Measurements from ENCODE around the gene MAG.
"Not testable (repeated sequence)": the region's sequence is repeated elsewhere in the genome, so short reads cannot be mapped to it uniquely, and the experiment has no call there.

MAG gene

DNA sequence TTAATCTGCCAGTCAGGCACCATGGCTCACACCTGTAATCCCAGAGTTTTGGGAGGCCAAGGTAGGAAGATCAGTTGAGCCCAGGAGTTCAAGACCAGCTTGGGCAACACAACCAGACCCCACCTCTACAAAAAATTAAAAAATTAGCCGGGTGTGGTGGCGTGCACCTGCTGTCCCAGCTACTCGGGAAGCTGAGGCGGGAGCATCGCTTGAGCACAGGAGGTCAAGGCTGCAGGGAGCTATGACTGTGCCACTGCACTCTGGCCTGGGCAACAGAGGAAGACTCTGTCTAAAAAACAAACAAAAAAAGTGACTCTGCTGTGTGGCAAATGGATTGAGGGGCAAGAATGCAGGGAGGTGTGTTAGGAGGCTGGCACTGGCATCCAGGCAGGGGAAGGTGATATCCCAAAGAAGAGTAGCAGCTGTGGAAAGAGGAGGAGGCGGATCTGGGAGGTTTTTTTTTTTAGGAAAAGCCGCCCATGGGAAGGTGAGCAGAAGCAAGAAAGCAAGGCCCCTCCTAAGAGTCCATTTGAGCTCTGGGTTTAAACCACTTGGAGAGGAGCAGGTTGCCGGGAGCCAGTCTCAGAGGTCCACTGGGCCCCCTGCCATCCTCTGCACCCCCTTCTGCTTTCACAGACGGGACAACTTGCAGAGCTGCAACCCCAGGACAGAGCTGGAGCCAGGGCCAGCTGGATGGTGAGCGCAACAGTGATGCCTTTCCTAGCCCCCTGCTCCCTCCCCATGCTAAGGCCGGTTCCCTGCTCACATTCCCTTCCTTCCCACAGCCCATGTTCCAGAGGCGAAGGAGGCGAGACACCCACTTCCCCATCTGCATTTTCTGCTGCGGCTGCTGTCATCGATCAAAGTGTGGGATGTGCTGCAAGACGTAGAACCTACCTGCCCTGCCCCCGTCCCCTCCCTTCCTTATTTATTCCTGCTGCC, 7.5 kb upstream of the MAG start:
- DNase-seq: no peak

DNA sequence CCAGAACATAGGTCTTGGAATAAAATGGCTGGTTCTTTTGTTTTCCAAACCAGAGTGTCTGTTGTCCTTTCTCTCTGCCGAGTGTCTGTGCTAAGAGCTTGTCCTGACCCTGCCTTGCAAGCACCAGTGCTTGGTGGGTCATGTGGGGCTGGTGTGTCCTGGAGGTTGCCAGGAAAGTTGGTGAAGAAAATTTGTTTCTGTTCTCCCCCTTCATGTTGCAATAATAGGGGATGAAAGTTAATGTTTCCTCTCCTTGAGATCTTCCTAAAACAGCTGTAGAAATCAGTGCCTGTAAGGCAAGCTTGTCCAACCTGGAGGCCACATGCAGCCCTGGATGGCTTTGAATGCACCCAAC, 6.9 kb upstream of the MAG start:
- no peak for DNase-seq

GRCh38 chr19:35285465-35285864, 6.5 kb upstream of the MAG start:
- not testable (repeated sequence) for DNase-seq

DNA sequence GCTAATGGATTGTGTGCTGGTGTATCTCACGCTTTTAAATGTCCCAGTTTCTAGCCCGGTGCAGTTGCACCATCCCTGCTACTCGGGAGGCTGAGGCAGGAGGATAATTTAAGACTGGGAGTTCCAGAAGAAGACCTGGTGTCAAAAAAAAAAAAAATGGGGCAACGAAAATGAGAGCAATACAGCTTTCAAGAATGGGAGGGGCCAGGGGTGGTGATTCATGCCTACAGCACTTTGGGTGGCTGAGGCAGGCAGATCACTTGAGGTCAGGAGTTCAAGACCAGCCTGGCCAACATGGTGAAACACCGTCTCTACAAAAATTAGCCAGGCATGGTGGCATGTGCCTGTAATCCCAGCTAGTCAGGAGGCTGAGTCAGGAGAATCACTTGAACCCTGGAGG, 5.9 kb upstream of the MAG start:
- not testable (repeated sequence) for DNase-seq

- no peak for DNase-seq
Observed at GRCh38 chr19:35287713-35288112, 4.2 kb upstream of the MAG start.

DNA sequence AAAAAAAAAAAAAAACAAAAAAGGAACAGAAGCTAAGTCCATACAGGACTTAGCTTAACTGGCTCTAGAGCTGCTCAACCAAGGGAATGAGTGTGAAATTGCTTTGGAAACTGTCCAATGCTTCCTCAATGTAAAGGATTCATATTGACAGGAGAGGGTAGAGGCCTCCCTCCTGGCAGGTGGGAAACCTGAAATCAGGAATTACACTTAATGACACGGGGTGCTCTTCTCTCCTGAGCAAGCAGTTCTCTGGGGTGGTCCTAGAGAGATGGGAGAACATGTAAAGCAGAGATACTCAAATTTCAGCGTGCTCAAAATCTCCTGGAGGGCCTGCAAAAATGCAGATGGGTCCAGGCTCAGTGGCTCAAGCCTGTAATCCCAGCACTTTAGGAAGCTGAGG, 3.6 kb upstream of the MAG start:
- DNase-seq: no peak

DNA sequence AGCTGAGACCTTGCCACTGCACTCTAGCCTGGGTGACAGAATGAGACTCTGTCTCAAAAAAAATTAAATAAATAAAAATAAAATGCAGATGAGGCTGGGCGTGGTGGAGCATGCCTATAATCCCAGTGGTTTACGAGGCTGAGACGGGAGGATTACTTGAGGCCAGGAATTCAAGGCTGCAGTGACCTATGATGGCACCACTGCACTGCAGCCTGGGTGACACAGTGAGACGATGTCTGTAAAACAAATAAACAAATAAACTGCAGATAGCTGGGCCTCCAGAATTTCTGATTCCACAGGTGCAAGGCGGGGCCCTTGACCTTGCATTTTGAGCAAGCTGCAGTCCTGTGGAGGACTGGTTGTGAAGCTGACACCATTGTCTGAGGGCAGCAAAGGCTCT, 3.1 kb upstream of the MAG start:
- no peak for DNase-seq

DNA sequence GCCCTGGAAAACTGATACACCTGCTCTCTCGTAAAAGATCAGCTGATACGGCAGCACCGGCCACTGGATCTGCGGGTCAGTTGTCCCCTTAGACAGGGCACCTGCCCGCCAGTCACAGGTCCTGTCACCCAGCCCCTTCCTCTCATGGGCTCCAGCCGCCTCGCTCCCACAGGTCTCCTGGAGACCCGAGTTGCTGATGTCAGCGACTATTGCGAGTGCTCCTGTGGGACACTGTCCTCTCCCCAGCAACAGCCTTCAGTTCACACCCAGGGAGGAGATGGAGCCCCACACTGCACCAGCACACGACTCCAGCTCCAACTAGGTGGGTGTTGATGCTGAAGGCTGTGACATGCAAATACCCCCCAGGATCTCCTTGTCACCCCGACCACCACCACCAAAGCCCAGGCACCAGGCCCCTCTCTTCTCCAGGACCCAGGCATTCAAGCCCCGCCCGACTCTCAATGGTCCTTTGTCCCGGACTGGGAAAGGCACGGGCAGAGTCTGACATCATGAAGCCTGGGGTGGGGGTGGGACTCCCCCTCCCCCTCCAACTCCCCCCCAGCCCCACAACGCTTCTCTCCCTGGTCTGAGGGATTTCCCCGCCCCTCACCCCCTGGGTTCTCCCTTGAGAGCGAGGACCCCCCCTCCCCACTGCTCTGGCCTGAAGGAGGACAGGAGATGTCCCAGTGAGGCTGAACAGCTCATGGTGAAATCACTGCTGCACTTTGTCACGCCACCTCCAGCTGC, 1.4 kb upstream of the MAG start:
- no peak for DNase-seq

DNA sequence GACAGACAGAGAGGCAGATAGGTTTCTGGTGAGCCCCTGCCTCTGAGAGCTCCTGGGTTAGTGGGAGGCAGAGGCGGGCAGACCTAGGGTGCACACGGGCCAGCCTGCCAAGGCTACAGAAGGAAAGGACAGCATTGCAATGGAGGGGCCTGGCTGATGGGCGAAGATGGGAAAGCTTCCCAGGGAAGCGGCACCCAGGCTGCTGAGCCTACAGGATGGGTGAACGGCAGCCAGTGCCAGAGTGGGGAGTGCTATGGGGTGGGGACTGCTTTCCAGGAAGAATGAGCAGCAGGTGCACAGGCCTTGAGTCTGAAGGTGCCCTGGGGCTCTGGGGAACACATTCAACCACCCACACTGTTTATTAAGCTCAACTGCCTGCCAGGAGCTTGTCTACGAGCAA, 702 bp upstream of the MAG start:
- no peak for DNase-seq

GRCh38 chr19:35292421-35293362, 731 bp downstream of the MAG start:
- no peak for DNase-seq

DNA sequence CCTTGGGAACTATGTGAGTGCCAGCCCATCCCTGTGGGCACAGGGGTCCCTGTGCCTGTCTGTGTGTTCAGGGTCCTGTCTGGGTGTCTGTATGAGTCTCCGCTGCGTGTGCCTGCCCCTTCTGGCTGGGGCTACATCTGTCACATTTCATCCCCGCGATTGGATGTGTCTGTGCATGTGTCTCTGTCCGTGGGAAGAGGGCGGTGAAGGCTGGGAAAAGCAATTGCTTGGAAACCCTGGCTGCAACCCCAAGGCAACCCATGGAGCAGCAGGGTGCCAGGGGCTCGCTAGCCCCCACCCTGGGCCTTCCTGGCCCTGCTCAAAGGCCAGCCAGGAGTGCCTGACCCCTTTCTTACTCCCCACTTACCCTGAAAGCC, 1.4 kb downstream of the MAG start:
- DNase-seq: no peak

- no peak for DNase-seq
Observed at GRCh38 chr19:35293808-35294207, 1.8 kb downstream of the MAG start.

GRCh38 chr19:35294328-35294727, 2.4 kb downstream of the MAG start:
- DNase-seq: no peak

DNA sequence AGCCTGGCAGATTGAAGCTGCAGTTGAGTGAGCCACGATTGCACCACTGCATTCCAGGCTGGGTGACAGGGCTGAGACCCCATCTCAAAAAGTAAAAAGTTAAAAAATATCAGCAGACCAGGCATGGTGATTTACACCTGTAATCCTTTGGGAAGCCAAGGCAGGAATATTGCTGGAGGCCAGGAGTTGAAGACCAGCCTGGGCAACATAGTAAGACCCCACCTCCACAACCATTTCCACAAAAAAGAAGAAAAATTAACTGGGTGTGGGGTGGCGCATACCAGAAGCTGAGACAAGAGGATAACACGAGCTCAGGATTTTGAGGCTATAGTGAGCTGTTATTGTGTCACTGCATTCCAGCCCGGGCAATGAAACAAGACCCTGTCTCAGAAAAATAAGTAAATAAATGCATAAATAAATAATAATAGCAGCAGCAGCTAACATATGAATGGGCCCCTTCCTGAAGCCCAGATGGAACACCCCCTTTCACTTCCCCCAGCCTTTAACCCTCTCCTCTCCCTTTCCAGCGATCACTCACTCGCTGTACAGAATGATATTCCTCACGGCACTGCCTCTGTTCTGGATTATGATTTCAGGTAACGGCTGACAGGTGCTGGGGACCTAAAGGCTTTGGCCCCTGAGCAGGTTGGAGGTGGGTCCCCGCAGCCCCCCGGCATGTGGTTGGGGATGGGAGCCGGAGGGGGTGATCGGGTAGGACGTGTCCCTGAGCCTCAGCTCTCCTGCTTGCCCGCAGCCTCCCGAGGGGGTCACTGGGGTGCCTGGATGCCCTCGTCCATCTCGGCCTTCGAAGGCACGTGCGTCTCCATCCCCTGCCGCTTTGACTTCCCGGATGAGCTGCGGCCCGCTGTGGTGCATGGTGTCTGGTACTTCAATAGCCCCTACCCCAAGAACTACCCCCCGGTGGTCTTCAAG, 3.2 kb downstream of the MAG start:
- DNase-seq: no peak

DNA sequence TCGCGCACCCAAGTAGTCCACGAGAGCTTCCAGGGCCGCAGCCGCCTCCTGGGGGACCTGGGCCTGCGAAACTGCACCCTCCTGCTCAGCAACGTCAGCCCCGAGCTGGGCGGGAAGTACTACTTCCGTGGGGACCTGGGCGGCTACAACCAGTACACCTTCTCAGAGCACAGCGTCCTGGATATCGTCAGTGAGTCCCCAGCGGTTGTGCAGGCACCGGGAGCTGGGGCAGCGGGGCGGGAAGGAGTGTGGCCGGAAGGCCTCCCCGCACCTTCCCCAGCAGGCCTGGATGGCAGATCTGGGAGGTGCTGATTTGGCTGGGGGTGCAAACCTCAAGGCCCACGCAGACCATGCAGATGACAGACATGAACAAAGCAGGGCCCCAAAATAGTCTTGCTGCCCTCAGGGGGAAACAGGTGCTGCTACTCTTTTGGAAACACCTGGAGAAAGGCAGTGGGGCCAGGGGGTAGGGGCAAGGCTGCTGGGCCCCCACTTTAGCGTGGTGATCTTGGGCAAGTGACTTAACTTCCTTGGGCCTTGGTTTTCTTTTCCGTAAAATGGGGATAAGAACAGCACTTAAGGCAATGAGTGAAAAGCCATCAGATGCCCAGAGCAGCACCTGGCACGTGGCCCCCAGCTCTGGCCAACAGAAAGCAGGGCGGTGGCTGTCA, 4.0 kb downstream of the MAG start:
- DNase-seq: peak; percentile 18

- no peak for DNase-seq
Observed at GRCh38 chr19:35296644-35297514, 4.9 kb downstream of the MAG start.

DNA sequence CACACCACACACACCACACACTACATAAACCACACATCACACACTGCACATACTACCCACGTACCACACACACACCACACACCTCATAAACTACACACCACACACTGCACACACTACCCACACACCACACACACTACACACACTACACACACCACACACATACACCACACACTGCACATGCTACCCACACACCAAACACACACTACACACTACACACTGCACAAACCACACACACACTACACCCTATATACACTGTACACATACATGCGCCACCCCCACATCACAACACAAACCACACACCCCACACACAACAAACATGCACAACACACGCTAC, 5.5 kb downstream of the MAG start:
- no peak for DNase-seq

DNA sequence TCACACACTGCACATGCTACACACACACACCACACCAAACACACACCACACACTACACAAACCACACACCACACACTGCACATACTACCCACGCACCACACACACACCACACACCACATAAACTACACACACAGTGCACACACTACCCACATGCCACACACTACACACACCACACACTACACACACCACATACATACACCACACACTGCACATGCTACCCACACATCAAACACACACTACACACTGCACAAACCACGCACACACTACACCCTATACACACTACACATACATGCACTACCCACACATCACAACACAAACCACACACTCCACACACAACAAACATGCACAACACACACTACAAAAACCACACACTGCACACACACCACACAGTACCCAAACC, 6.0 kb downstream of the MAG start:
- DNase-seq: no peak

DNA sequence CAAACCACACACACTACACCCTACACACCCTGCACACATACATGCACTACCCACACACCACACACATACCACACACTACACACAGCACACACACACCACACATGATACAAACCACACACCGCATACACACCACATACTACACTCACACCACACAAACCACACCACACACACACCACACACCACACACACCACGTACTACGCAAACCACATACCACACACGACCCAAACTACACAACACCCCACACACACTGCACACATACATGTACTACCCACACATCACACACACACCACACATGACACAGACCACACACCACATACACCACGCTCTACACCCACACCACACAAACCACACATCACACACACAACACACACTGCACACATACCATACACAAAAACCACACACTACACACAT, 6.6 kb downstream of the MAG start:
- DNase-seq: no peak

DNA sequence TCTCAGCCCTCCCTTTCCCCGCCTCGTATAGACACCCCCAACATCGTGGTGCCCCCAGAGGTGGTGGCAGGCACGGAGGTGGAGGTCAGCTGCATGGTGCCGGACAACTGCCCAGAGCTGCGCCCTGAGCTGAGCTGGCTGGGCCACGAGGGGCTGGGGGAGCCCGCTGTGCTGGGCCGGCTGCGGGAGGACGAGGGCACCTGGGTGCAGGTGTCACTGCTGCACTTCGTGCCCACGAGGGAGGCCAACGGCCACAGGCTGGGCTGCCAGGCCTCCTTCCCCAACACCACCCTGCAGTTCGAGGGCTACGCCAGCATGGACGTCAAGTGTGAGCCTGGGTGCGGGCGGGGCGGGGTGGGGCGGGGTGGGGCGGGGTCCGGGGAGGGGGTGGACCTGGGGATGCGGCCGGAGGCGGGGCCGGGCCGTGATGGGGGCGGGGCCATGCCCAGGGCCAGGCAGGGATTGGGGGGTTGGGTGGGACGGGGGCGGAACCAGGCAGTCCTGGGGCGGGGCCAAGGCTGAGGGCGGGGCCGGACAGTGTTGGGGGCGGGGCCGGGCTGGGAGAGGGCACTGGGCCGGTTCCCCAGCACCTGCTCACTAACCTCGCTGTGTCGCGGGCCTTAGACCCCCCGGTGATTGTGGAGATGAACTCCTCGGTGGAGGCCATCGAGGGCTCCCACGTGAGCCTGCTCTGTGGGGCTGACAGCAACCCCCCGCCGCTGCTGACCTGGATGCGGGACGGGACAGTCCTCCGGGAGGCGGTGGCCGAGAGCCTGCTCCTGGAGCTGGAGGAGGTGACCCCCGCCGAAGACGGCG, 7.8 kb downstream of the MAG start:
- no peak for DNase-seq

Measured in CD4-positive, alpha-beta T cell treated with Interleukin-17A for 1 hour (primary cell).